HT-29 (cell line): ENCODE measurements around the gene SYTL4. TPM values are rescaled to one million over a fixed set of nuclear protein-coding genes. Genes with fewer than 3 reads are reported as not detected.

ENCODE experiments used
- DNase-seq: peaks from one replicate; pipeline ENCODE4 v3.0.0-alpha.2; 2015; ENCODE audit warnings: low spot score
- total RNA-seq: library from RNA; depleted of rRNA; stranded (reverse); fragments of >200 nt; shearing (Covaris generic); gene quantifications from 2 replicates; pipeline ENCODE4 v1.2.3, GENCODE V29; 2014; rRNA removed

Gene SYTL4
- total RNA-seq, 1 experiment from 2014 or later: 3.7 TPM

- DNase-seq: peak; percentile 16
These were observed 83.2 kb downstream of the SYTL4 start for GRCh38 chrX:100648458-100649417.

GRCh38 chrX:100647739-100648138, 84.2 kb downstream of the SYTL4 start:
- DNase-seq: no peak

DNA sequence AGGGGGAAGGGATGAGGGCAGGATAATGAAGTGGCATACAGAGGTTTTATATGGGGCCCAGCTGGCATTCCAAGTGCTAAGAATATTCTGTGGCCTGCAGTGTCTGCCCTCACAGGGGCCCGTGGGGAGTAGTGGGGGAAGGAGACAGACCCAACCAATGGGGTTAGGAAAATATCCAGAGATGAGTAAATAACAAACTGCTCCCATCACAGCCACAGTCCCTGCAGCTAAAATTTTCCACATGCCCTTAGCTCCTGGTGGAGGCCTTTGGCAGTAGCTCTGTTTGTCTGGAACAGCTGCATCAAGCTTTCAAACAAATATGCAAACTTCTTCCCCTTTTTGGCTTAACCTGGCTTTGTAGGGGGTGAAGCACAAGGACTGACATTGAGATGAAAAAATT, 84.8 kb downstream of the SYTL4 start:
- no peak for DNase-seq

DNA sequence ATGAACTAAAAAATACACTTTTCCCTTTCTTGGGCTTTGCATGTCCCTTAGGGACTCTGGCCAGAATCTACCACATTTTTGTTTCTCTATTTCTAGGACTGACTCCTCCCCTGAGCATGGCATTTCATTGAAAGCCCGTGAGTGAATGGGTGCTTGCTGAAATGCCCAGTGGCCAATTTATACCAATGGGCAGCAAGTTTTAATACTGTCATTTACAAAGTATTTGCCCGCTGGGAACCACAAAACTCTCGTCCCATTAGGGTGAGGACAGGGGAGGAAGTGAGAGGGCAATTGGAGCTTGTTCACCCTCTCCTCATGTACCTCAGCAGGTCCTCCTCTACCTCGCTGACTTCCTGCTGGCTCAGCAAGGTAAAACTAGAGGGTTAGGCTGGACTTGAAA, 86.8 kb downstream of the SYTL4 start:
- DNase-seq: no peak

DNA sequence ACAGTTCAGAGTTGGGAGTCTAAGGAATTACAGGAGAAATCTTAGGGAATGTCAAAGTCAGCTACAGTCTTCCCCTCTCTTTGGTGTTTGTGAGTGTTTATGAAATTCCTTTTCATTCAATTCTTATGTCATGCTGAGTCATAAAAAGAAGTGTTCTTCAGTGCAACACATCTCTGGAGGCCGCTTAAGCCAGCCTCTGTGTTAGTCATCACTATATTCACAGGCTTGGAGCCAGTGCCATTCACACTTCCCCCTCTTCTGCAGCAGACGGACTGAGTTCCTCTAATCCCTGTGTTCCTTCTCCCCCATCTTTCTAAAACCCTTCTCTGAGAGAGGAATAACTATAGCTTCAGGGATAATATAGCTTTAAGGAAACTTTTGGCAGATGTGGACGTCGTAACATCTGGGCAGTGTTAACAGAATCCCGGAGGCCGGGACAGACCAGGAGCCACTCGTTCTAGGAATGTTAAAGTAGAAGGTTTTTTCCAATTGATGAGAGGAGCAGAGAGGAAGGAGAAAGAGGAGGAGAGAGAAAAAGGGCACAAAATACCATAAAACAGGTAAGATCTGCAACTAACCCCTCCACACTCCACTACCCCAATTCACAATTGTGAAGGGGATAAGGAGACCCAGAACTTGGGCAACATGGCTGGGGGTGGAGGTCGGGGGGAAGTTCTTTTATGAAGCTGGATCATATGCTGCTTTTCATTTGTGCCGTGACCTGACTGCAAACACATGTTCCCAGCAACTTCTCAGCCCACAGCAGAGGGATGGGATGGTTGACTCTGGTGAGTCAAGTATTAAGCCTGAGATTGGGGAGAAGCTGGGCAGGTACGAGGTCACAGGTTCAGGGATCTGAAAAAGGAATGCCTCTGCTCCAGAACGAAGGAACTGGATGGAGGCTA, 87.7 kb downstream of the SYTL4 start, which contains the start of gene SRPX2:
Gene SRPX2, plus strand, starts transcription at position 244 of the 905 bp plus-strand sequence. CDS start 2,124 bp downstream, outside the sequence.
- DNase-seq: peak; percentile 43

DNA sequence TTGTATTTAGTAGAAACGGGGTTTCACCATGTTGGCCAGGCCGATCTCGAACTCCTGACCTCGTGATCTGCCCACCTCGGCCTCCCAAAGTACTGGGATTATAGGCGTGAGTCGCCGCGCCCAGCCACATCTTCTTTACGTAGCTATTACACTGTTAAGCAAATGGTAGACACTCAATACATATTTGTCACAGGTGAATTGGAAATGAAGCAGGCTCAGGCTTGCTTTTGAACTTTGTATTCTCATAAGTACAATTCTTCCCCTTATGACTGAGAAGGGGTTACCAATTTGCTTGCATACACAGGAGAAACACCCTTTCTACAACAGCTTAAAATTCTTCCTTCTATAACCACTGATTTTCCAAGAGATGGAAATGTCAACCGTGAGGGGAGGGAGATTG, 88.7 kb downstream of the SYTL4 start:
- no peak for DNase-seq

DNA sequence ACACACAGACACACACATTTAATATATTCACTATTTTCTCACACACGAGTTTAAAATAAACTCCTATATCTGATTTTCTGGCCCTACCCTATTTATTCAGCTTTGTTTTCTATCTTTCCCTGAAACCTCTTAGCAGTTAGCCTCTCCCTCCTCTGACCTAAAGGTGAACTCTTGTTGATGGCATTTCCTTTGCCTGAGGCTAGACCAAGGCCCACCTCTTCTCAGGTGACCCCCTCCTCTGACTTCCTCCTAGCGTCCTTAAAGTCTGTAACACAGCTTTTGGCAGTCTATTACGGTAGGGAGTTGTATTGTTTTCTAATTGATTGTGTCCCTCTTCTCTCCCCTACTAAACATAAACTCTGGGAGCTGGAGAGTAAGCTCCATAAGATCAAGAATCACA, 89.6 kb downstream of the SYTL4 start:
- no peak for DNase-seq

GRCh38 chrX:100636321-100636991, 95.5 kb downstream of the SYTL4 start, which contains the start of gene TSPAN6:
TSPAN6 (minus strand) TSS chrX:100636806; CDS start chrX:100636694, 112 bp downstream.
- peak; percentile 89 for DNase-seq

- no peak for DNase-seq
These were observed 96.0 kb downstream of the SYTL4 start for GRCh38 chrX:100635989-100636320.

DNA sequence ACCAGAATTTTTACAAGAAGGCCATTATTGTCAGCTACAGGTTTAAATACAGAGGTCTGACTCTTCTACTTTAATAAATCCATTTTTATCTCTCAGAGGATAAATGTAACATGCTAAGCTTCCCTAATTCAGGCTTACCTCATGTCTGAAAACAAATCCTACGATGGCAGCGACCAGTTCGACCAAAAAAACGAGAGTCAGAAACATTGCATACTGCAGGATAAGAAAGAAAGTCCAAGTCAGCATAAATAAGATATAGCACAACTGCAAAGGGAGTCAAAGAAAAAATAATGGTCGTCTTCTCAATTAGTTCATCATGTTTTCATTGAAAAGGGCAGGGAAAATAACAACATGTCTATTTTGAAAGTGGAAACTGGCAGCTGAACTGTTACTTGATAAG, 96.9 kb downstream of the SYTL4 start:
- no peak for DNase-seq

GRCh38 chrX:100625985-100626491, 105.9 kb downstream of the SYTL4 start:
- no peak for DNase-seq

Other genes starting within 250 kb of the SYTL4 start
- gene TNMD, start 147.2 kb downstream of the SYTL4 start, total RNA-seq: not detected in 2 replicates
- 9.2 and 9.5 TPM in 2 replicates for gene TSPAN6, start 95.3 kb downstream of the SYTL4 start, total RNA-seq
- gene SRPX2, start 87.9 kb downstream of the SYTL4 start, total RNA-seq: 0.28 and 0.78 TPM in 2 replicates
- gene CSTF2, start 88.3 kb upstream of the SYTL4 start, total RNA-seq: 63.9 and 70.6 TPM in 2 replicates
- gene NOX1, start 142.2 kb upstream of the SYTL4 start, total RNA-seq: 14.6 and 17.7 TPM in 2 replicates
- gene XKRX, start 196.8 kb upstream of the SYTL4 start, total RNA-seq: 2.7 and 4.6 TPM in 2 replicates
- not detected in 2 replicates for gene ARL13A, start 237.6 kb upstream of the SYTL4 start, total RNA-seq